ENCODE data around the gene UBE2L5. TPM values are rescaled to one million over a fixed set of nuclear protein-coding genes. Genes with fewer than 3 reads are reported as not detected.

The UBE2L5 gene
- total and polyA plus RNA-seq, 2 of the 8 experiments (the other 6 are each of a cell fraction or from before 2014, with no cell fraction given), result not detected

DNA sequence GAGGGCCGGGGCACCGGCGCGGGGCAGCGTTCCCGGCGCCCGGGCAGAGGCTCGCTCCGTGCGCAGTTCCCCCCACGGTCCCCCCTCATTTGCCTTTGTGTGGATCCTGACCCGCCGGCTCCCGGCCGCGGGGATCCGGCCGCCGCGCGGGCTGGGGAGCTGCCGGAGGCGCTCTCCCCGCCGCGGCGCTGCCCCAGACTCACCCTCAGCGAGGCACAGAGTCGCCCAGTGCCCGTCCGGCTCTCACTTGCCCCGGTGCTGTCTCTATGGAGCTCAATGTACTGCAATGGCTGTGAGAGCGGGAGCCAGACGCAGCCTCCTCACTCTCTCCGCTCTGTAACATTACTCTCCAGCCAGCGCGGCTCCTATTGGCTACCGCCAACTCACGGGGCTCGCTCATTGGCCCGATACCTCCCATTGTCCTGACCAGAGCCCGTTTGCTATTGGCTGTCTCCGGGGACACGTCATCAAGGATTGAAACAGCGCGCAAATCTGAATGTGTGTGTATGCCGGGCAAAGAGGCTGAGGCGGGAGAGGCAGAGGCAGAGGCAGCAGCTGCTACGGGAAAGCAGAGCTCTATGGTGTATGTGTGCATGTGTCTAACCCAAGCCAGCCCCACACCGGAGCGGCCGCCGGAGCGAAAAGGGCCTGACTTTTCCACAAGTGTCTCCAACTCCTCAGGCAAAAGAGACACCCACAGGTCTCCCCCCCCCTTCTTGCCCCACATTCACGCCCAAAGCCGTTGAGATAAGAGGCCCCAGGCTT, 43.5 kb downstream of the UBE2L5 start, which contains the start of gene HMGB1:
Gene HMGB1, minus strand, starts transcription at position 344 of the 765 bp plus-strand sequence. CDS start 2,256 bp downstream, outside the sequence.
- ChIA-PET POLR2A (ENCODE audit: partially characterized antibody) (interaction anchor here (0.6 to 3.7 kb wide), 32 partner anchors 10 to 333 kb away, joined by 3 to 53 read pairs (median 4); partner anchors contain the start of genes KATNAL1, UBE2L5 and USPL1), CTCF (ENCODE audit: partially characterized antibody) (interaction anchor here (0.8 kb wide), 1 partner anchor 115 kb away, joined by 3 read pairs; no protein-coding TSS in a partner anchor)
- no peak for FAIRE-seq
- peak; percentile 89 for TF ChIP-seq CREB1 (IDR thresholded peaks at IDR 0.05)
- no peak for TF ChIP-seq SP4 (IDR thresholded peaks at IDR 0.05; ENCODE audit: low read length)
- no peak for TF ChIP-seq KDM5A (IDR thresholded peaks at IDR 0.05; ENCODE audit: low read length)
- peak; percentile 71 for TF ChIP-seq E2F6 (IDR thresholded peaks at IDR 0.05)
- no peak for TF ChIP-seq CHD1 (IDR thresholded peaks at IDR 0.05; ENCODE audit: low read depth, low read length)
- TF ChIP-seq KDM4A (IDR thresholded peaks at IDR 0.05; ENCODE audit: low read depth, low read length, severe bottlenecking), result no peak
- no peak for TF ChIP-seq CBX8 (IDR thresholded peaks at IDR 0.05; ENCODE audit: borderline replicate concordance, low read depth, low read length)
- TF ChIP-seq POLR2A (IDR thresholded peaks at IDR 0.05; ENCODE audit: control extremely low read depth in 1 of 2, low read depth in 2 of 2, low read length in 2 of 2), result peak; percentile 95 to 97
- no peak for TF ChIP-seq SIX5 (IDR thresholded peaks at IDR 0.05; ENCODE audit: low read depth, low read length)
- no peak for TF ChIP-seq SP2 (IDR thresholded peaks at IDR 0.05; ENCODE audit: low read length)
- TF ChIP-seq, protein P1, sequence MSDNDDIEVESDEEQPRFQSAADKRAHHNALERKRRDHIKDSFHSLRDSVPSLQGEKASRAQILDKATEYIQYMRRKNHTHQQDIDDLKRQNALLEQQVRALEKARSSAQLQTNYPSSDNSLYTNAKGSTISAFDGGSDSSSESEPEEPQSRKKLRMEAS (IDR thresholded peaks at IDR 0.05), result peak; percentile 49; the same call in 1 of the 2 replicates
- no peak for TF ChIP-seq CBX5 (IDR thresholded peaks at IDR 0.05; ENCODE audit: low read depth, low read length)

More for the DNA sequence above, 43.5 kb downstream of the UBE2L5 start, which contains the start of gene HMGB1:
- H3K4ac ChIP-seq (replicated peaks; ENCODE audit: insufficient read length, low read depth, low read length), result no peak within 1 kb of the TSS
- H4K5ac ChIP-seq (ENCODE audit: insufficient read length, low read depth, low read length), result peak within 1 kb of the TSS; percentile 50
- H3K18ac ChIP-seq (ENCODE audit: extremely low read depth, low read length), result peak within 1 kb of the TSS; percentile 48; the same call in 1 of the 2 replicates
- peaks cover 1% of the 10 kb centered on the region for H3K23me2 ChIP-seq (ENCODE audit: low read depth, low read length)
- no peak within 1 kb of the TSS for H2BK15ac ChIP-seq (ENCODE audit: low read length)
- no peak within 1 kb of the TSS for H3K14ac ChIP-seq (ENCODE audit: insufficient read length)
- no peak within 1 kb of the TSS for H2BK20ac ChIP-seq (ENCODE audit: low read length)
- H2BK12ac ChIP-seq (ENCODE audit: low read depth, low read length), result no peak within 1 kb of the TSS; the same call in 1 of the 2 replicates
- no peaks in the 10 kb centered on the region for H3K27me3 ChIP-seq (replicated peaks in 1 of 4; ENCODE audit: control insufficient read depth in 3 of 4, extremely low read depth in 1 of 4, insufficient read depth in 3 of 4, low read length in 3 of 4)
- H2AFZ ChIP-seq (ENCODE audit: low read length), result no peak within 1 kb of the TSS
- peaks cover 0 to 3% (median 3%) of the 10 kb centered on the region in 4 experiments; a peak in 4 of 7 replicates for H3K4me1 ChIP-seq (replicated peaks in 1 of 4; ENCODE audit: control insufficient read depth in 3 of 4, insufficient read depth in 4 of 4, low read length in 3 of 4)
- H3K27ac ChIP-seq (ENCODE audit: low read depth, low read length), result peak within 1 kb of the TSS; percentile 98
- peaks cover 0 to 11% of the 10 kb centered on the region in 2 experiments for H4K20me1 ChIP-seq (replicated peaks in 1 of 2; ENCODE audit: control insufficient read depth in 1 of 2, insufficient read depth in 2 of 2, low read length in 2 of 2)
- H3K9me3 ChIP-seq (ENCODE audit: insufficient read depth in 2 of 2, low read depth in 1 of 2, low read length in 1 of 2), result no peaks in the 10 kb centered on the region
- peak within 1 kb of the TSS; percentile 99; the same call in 1 of the 2 replicates for H4K8ac ChIP-seq (ENCODE audit: extremely low read depth, insufficient read depth, low read length)
- 3% methylated on average over 53 of the region's 57 CpGs; no CpG with 5 or more reads in 1 of the 2 experiments for WGBS, 2 experiments (ENCODE audit: extremely low coverage in 1 of 2, insufficient coverage in 1 of 2, insufficient read length in 1 of 2, insufficient replicate concordance in 2 of 2, low coverage in 1 of 2, low lambda C conversion rate in 2 of 2, missing lambda C conversion rate in 1 of 2)
- peak; percentile 94 to 97 for DNase-seq (ENCODE audit: low read depth in 1 of 2, low spot score in 2 of 2)
- H3K79me1 ChIP-seq (ENCODE audit: low read depth, low read length), result no peaks in the 10 kb centered on the region
- H3K9ac ChIP-seq (replicated peaks in 1 of 4; ENCODE audit: extremely low read depth in 1 of 4, low read depth in 3 of 4, low read length in 3 of 4), result peak within 1 kb of the TSS; percentile 91 to 100 (median 94)
- no peak within 1 kb of the TSS for H2BK120ac ChIP-seq (replicated peaks; ENCODE audit: low read depth, low read length)
- H3K23ac ChIP-seq (ENCODE audit: insufficient read length), result no peak within 1 kb of the TSS
- H2AK5ac ChIP-seq (ENCODE audit: low read depth, low read length), result no peak within 1 kb of the TSS
- H3K79me2 ChIP-seq (ENCODE audit: control insufficient read depth in 1 of 2, insufficient read depth in 2 of 2, low read length in 2 of 2), result peaks cover 5 to 30% of the 10 kb centered on the region in 2 experiments
- H3K56ac ChIP-seq (replicated peaks; ENCODE audit: insufficient read length, low read depth, low read length), result no peak within 1 kb of the TSS
- H3K4me2 ChIP-seq (ENCODE audit: insufficient read depth in 1 of 2, low read depth in 2 of 2, low read length in 2 of 2), result peak within 1 kb of the TSS; percentile 87
- no peak within 1 kb of the TSS for H4K91ac ChIP-seq (replicated peaks; ENCODE audit: insufficient read length, low read length)
- peak within 1 kb of the TSS; percentile 85; the same call in 1 of the 2 replicates for H2BK5ac ChIP-seq (ENCODE audit: low read depth, low read length)
- peak within 1 kb of the TSS; percentile 65 to 96 (median 85) for H3K4me3 ChIP-seq (ENCODE audit: extremely low read depth in 1 of 4, insufficient read depth in 2 of 4, low read depth in 3 of 4, low read length in 4 of 4)
- peaks cover 4 to 27% (median 22%) of the 10 kb centered on the region in 4 experiments for H3K36me3 ChIP-seq (ENCODE audit: control insufficient read depth in 2 of 4, insufficient read depth in 4 of 4, low read length in 3 of 4)

Measured in H1 (cell line).